ENCODE measurements around the gene MPV17L.
"Not testable (repeated sequence)": the region's sequence is repeated elsewhere in the genome, so short reads cannot be mapped to it uniquely, and the experiment has no call there.

The MPV17L gene

DNA sequence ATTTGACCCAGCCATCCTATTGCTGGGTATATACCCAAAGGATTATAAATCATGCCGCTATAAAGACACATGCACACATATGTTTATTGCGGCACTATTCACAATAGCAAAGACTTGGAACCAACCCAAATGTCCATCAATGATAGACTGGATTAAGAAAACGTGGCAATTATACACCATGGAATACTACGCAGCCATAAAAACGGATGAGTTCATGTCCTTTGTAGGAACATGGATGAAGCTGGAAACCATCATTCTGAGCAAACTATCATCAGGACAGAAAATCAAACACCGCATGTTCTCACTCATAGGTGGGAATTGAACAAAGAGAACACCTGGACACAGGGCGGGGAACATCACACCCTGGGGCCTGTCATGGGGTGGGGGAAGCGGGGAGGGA is 2.5 kb upstream of the MPV17L start:
- H3K27me3 ChIP-seq (ENCODE audit: insufficient read depth, poor library complexity, severe bottlenecking), result not testable (repeated sequence)

DNA sequence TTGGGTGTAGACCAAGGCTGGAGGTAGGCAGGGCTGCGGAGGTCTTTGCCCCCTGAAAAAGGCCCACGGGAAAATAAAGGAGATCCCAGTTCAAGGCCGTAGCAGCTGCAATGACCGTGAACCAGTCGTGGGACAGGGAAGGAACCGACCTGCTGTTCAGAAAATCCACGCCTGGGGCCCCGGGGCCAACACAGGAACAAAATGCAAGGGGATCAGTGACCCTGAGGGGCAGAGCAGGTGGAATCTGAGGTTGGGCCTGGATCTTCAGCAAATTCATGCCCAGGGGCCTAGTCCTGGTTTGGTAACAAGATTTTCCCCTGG is 915 bp downstream of the MPV17L start:
- DNase-seq (ENCODE audit: low spot score); H3K36me3 ChIP-seq (ENCODE audit: low read depth); H3K4me1 ChIP-seq (ENCODE audit: insufficient read depth, poor library complexity, severe bottlenecking); ATAC-seq (ENCODE audit: low read depth); H3K27me3 ChIP-seq (ENCODE audit: insufficient read depth, poor library complexity, severe bottlenecking); H3K27ac ChIP-seq (ENCODE audit: poor library complexity, severe bottlenecking); H3K9me3 ChIP-seq (ENCODE audit: severe bottlenecking); H3K4me3 ChIP-seq (ENCODE audit: severe bottlenecking): not testable (repeated sequence)

More for the DNA sequence above, 2.5 kb upstream of the MPV17L start:
- H3K36me3 ChIP-seq (ENCODE audit: low read depth); H3K9me3 ChIP-seq (ENCODE audit: severe bottlenecking); DNase-seq (ENCODE audit: low spot score); H3K4me1 ChIP-seq (ENCODE audit: insufficient read depth, poor library complexity, severe bottlenecking); H3K4me3 ChIP-seq (ENCODE audit: severe bottlenecking); H3K27ac ChIP-seq (ENCODE audit: poor library complexity, severe bottlenecking); ATAC-seq (ENCODE audit: low read depth): not testable (repeated sequence)

DNA sequence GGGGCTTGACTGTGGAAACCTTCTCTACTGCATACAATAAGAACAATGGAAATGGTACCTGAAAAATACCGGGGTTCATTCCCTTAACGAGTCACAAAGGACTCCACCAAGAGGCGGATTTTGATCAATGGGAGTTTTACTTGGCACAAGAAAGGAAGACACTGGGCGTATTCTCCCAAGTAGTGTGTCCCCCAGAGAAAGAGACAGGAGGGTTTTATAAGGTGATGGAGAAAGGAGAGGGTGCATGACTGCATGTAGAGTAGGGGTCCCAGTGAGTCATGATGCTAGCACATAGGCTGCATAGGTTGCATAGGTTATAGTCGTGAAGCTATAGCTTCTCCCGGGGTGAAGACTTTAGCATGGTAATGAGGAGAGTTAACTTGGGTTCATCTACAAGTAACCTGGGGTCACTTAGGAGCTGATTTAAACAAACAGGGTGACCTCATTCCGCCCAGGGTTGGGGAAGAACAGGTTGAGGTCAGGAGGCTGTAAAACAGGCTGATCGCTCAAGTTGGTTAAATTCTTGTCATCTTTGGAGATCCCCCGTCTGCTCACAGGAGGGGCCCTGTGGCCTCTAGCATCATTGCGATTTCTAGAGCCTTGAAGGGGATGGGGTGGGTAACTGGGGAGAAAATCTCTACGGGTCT is 1.5 kb downstream of the MPV17L start:
- no peak for DNase-seq (ENCODE audit: low spot score)
- Histone ChIP-seq H3K4me1 (ENCODE audit: insufficient read depth, poor library complexity, severe bottlenecking) (no peaks in the 10 kb centered on the region), H3K36me3 (ENCODE audit: low read depth) (no peaks in the 10 kb centered on the region), H3K9me3 (ENCODE audit: severe bottlenecking) (no peaks in the 10 kb centered on the region), H3K4me3 (ENCODE audit: severe bottlenecking) (no peak overlapping the region), H3K27me3 (ENCODE audit: insufficient read depth, poor library complexity, severe bottlenecking) (no peaks in the 10 kb centered on the region), H3K27ac (ENCODE audit: poor library complexity, severe bottlenecking) (no peak overlapping the region)
- no peak for ATAC-seq (ENCODE audit: low read depth)
- TF ChIP-seq, protein P1, sequence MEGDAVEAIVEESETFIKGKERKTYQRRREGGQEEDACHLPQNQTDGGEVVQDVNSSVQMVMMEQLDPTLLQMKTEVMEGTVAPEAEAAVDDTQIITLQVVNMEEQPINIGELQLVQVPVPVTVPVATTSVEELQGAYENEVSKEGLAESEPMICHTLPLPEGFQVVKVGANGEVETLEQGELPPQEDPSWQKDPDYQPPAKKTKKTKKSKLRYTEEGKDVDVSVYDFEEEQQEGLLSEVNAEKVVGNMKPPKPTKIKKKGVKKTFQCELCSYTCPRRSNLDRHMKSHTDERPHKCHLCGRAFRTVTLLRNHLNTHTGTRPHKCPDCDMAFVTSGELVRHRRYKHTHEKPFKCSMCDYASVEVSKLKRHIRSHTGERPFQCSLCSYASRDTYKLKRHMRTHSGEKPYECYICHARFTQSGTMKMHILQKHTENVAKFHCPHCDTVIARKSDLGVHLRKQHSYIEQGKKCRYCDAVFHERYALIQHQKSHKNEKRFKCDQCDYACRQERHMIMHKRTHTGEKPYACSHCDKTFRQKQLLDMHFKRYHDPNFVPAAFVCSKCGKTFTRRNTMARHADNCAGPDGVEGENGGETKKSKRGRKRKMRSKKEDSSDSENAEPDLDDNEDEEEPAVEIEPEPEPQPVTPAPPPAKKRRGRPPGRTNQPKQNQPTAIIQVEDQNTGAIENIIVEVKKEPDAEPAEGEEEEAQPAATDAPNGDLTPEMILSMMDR (IDR thresholded peaks at IDR 0.05; ENCODE audit: poor library complexity, severe bottlenecking), result no peak

DNA sequence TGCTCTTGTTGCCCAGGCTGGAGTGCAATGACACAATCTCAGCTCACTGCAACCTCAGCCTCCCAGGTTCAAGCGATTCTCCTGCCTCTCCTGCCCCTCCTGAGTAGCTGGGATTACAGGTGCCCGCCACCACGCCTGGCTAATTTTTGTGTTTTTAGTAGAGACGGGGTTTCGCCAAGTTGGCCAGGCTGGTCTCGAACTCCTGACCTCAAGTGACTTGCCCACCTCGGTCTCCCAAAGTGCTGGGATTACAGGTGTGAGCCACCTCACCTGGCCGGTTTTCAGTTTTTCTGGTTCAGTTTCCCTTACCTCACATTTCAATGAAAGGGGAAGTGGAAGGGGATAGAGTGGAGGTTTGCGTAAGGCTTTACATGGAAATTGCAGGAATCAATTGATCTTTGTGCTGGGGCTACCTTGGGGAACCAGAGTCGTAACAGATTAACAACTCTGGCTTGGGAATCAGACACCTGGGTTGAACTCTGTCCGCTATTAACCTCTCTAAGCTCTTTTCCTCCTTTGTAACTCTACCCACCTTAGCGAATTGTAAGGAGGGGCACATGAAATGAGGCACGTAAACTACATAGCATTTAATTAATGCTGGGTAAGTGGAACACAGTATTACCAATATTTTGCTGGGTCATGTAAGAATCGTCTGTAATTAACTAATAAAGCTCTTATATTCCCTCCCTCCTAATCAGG is 3.2 kb downstream of the MPV17L start:
- no peak overlapping the region for H3K27ac ChIP-seq (ENCODE audit: poor library complexity, severe bottlenecking)
- no peaks in the 10 kb centered on the region for H3K36me3 ChIP-seq (ENCODE audit: low read depth)
- no peak overlapping the region for H3K4me3 ChIP-seq (ENCODE audit: severe bottlenecking)
- no peaks in the 10 kb centered on the region for H3K27me3 ChIP-seq (ENCODE audit: insufficient read depth, poor library complexity, severe bottlenecking)
- no peaks in the 10 kb centered on the region for H3K4me1 ChIP-seq (ENCODE audit: insufficient read depth, poor library complexity, severe bottlenecking)
- DNase-seq (ENCODE audit: low spot score) (no peak), ATAC-seq (ENCODE audit: low read depth) (no peak)
- H3K9me3 ChIP-seq (ENCODE audit: severe bottlenecking), result no peaks in the 10 kb centered on the region
- TF ChIP-seq, protein P1 (IDR thresholded peaks at IDR 0.05; ENCODE audit: poor library complexity, severe bottlenecking), result no peak

DNA sequence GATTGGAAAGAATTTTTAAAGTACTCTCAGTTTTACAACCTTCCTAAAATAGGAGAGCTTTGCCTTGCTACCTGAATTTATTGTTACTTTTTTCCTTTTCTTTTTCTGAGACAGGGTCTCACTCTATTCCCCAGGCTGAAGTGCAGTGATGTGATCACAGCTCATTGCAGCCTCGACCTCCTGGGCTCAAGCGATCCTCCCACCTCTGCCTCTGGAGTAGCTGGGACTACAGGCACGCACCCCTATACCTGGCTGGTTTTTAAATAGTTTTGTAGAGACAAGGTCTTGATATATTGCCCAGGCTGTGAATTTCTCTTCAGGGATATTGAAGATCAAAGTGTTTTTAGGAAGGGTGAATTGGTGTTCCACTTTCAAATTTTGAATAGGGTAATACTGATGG is 3.8 kb downstream of the MPV17L start:
- Histone ChIP-seq H3K27ac (ENCODE audit: poor library complexity, severe bottlenecking) (no peak overlapping the region), H3K36me3 (ENCODE audit: low read depth) (no peaks in the 10 kb centered on the region), H3K9me3 (ENCODE audit: severe bottlenecking) (no peaks in the 10 kb centered on the region), H3K4me1 (ENCODE audit: insufficient read depth, poor library complexity, severe bottlenecking) (no peaks in the 10 kb centered on the region), H3K27me3 (ENCODE audit: insufficient read depth, poor library complexity, severe bottlenecking) (no peaks in the 10 kb centered on the region), H3K4me3 (ENCODE audit: severe bottlenecking) (no peak overlapping the region)
- TF ChIP-seq, protein P1 (IDR thresholded peaks at IDR 0.05; ENCODE audit: poor library complexity, severe bottlenecking), result no peak
- no peak for DNase-seq (ENCODE audit: low spot score)
- ATAC-seq (ENCODE audit: low read depth), result no peak

DNA sequence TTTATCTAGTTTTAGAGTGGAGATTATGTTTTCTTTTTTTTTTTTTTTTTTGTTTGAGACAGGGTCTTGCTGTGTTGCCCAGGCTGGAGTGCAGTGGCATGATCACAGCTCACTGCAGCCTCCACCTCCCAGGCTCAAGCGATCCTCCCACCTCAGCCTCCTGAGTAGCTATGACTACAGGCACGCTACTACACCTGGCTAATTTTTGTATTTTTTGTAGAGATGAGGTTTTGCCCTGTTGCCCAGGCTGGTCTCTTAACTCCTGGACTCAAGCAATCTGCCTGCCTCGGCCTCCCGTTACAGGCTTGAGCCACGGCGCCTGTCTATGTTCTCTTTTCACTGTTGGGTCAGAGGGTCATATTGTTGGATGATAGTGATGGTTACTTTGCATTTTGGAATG is 4.8 kb downstream of the MPV17L start:
- not testable (repeated sequence) for H3K4me1 ChIP-seq (ENCODE audit: insufficient read depth, poor library complexity, severe bottlenecking); H3K27ac ChIP-seq (ENCODE audit: poor library complexity, severe bottlenecking); ATAC-seq (ENCODE audit: low read depth); H3K27me3 ChIP-seq (ENCODE audit: insufficient read depth, poor library complexity, severe bottlenecking); H3K36me3 ChIP-seq (ENCODE audit: low read depth); DNase-seq (ENCODE audit: low spot score); H3K4me3 ChIP-seq (ENCODE audit: severe bottlenecking); H3K9me3 ChIP-seq (ENCODE audit: severe bottlenecking)

Data from RWPE2 (cell line).